ENCODE measurements around the gene AP2A2.

- TF ChIP-seq CTCF (IDR thresholded peaks at IDR 0.05) (no peak), POLR2A (IDR thresholded peaks at IDR 0.05) (no peak)
Measured at GRCh38 chr11:933142-933851, 7.6 kb downstream of the AP2A2 start.

Measured in lower leg skin (tissue), 3 donors.